Dermis blood vessel endothelial cell (primary cell): Measurements from ENCODE around the gene LSS. TPM values are rescaled to one million over a fixed set of nuclear protein-coding genes. Genes with fewer than 3 reads are reported as not detected.

Experiments used
- DNase-seq: peaks from one replicate; pipeline ENCODE4 v3.0.0; 2010
- total RNA-seq: library from RNA; depleted of rRNA; stranded (reverse); fragments of >200 nt; gene quantifications from 2 replicates; pipeline ENCODE4 v1.2.3, GENCODE V29; 2014

LSS gene
- total RNA-seq, 1 donor from 2014 or later: 85.3 TPM

DNA sequence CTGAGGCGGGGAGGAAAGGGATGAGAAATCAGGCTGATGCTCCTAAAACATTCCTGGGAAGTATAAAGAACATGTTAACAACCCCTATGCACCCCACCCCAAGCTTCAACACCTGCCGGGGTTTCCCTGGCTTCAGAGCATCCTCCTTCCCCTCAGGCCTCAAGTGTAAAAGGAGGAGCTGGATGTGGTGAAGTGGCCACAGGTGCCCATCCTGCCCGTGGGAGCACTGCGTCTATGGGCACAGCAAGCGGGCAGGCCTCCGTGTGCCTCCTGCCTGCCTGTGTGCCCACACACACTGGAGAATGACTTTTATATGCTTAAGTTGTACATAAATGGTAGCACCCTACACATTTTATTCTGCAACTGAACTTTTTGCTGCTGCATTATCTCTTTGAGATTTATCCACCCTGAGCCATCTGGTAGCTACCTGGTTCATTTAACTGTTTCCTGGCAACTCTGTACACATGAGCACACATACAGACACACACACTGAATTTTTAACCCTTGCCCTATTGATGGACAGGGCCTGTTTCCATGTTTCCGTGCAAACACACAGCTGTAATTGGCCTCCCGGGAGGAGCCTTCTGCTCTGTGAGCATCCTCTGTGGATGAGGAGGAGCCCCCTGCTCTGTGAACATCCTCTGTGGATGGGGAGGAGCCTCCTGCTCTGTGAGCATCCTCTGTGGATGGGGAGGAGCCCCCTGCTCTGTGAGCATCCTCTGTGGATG lies 59.8 kb downstream of the LSS start:
- no peak for DNase-seq

DNA sequence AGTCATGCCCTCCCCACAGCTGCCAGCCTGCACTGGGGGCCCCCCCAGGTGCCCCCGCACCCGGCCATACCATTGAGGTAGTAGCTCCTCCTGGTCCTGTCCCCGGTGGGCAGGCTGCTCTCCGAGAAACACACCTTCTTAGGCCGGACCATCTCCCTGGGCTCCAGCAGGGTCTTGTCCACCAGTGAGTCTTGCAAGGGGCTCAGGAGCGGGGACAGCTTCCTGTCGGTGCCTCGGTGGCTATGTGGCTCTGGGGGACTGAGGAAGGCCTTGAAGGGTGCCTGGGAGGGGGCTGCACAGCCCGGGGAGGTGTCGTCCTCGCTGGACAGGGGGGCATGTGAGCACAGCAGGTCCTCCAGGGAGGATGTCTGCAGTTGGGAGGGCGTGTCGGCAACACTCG lies 60.3 kb downstream of the LSS start:
- DNase-seq: no peak

DNA sequence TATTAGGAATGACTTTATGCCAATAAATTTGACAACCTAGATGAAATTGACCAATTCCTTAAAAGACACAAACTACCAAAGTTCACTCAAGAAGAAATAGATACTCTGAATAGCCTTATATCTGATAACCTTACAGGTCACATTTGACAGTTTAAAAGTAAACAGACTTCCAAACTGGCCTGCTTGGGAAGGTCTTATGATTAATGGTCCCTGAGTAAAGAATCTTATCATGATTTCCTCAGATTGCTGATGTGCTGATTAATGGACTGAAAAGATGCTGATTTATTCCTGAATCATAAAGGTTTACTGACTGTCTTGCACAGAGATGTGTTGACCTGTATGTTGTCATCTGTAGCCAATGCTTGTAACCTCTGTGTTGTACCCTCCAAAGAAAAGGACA lies 63.5 kb downstream of the LSS start:
- DNase-seq: no peak

DNA sequence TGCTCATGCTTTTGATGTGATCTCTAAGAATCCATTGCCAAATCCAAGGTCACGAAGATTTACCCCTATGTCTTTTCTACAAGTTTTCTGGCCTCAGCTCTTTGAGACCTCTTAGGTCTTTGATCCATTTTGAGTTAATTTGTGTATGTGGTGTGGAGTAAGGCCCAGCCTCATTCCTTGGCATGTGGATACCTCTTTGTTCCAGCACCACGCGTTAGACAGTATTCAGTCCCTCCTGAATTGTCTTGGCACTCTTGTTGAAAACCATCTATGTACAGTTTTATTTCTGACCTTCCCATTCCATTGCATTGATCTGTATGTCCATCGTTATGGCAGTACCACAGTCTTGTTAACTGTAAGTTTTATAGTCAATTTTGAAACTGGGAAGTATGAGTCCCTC lies 65.2 kb downstream of the LSS start:
- no peak for DNase-seq

DNA sequence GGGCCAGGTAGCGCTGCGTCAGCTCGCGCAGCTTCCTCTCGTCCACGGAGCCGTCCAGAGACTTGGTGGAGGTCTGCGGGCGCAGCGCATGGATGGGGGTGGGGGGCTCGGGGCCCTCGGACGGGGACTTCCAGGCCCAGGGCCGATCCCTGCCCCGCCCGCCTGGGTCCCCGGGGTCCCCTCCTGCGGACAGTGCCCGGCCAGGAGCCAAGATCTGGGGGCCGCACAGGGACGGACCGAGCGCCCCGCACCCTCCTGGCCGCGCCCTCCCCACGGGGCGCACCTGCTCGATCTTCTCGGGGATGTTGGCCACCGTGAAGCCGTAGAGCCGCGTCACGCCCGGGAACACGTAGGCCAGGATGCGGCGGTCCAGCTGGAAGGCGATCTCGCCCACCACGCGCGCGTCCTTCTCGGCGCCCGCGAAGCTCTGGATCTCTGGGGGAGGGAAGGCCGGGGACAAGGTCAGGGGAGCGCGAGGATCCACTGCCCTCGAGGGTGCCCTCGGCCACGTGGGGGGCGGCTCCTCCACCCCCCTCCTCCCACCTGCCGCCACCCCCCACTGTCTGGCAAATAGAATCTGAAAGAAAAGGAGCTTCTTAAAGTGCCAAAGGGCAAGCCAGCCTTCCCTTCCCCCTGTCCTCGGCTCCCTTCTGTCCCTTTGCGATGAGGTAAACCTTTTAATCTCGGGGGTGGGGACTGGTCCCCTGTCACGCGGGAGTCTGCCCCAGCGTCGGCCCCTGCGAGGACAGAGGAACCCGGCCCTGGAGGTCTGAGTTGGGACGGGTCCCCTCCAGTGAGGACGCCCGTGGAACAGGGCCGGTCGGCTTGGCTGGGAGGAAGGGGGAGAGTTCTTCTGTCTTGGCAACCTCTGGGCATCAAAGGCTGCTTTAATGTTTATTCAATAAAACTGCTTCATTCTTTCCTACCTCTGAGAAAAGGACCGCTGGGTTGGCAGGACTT lies 66.7 kb downstream of the LSS start:
- no peak for DNase-seq

DNA sequence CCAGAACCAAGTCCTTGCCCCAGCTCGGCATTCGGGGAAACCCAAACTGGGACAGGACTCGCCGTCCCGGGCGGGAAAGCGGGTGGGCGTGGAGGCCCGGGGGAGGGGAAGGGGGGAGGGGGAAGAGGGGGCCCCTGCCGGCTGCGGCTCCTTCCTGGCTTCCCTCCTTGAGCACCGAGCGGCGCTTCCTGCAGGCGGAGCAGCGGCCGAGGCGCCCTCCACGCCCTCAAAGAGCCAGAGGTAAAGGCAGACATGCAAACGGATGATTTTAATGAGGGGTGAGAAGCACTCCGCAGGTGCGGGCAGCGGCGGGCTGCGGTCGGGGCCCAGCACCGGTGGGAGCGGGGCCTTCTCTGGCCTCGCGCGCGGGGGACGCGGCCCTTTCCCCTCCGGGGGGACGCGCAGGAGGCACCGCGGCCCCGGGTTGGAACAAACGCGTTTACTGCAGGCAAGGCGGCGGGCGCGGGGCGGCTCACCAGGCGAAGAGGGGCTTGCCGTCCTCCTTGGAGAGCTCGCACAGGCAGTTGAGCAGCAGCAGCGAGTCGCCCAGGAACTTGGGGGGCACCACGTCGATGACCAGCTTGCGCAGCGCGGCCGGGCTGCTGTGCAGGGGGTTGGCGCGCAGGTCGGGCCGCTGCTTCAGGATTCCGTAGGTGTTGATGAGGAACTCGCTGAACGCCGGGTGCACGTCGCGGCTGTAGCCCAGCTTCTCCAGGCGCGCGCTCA lies 67.5 kb downstream of the LSS start:
- DNase-seq: no peak

DNA sequence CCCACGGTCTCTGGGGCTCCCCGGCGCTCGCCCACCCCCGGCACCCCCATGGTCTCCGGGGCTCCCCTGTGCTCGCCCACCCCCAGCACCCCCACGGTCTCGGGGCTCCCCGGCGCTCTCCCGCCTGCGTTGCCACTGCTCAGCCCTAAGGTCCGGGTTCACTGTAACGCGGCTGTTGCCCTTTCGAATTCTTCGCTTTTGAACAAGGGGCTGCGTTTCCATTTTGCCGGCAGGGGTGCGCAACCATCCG lies 68.0 kb downstream of the LSS start:
- no peak for DNase-seq

DNA sequence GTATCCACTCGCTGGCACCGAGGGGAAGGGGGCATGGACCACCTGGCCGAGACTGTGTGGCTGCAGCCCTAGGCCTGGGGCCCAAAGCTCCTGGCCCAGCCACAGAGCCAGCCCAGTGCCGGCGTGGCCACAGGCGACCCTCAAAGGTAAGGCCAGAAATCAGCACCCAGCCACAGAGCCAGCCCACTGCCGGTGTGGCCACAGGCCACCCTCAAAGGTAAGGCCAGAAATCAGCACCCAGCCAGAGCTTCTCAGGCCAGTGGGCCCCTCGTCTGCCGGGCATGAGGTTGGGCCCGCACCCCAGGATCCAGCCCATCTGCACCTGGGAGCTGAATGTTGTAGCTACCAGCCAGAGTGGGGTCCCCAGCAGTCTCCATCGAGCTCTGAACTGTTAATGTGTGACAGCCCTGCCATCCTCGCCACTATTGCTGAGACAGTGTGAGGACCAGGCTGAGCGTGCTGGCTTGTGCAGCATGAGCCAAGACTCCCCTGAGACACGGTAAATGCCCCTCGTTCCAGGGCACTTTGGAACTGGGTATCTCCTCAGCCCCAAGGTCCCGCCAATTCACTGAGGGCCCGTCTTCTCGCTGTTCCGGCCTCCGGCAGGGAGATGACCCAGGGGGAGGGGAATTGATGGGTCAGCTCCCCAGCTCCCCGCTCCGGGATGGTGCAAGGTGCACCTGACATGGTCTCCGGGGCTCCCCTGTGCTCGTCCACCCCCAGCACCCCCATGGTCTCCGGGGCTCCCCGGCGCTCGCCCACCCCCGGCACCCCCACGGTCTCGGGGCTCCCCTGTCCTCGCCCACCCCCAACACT lies 68.5 kb downstream of the LSS start:
- no peak for DNase-seq

DNA sequence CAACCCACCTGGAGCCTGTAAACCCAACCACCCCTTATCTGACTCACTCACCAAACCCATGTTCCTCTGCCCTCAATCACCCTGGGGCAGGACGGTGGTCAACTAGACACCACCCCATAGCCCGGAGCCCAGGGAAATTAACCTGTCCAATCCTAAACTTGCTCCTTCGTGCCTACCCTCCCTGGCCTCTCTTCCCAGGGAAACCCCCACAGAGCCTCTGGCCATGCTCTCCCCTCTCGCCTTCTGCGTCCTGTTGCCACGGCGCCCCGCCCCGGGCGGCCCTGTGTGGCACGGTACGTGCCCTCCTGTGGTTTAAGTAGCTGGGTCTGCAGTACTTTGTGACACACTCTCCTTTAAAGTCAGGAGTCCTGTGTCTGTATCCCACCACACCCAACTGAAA lies 69.2 kb downstream of the LSS start:
- DNase-seq: no peak

DNA sequence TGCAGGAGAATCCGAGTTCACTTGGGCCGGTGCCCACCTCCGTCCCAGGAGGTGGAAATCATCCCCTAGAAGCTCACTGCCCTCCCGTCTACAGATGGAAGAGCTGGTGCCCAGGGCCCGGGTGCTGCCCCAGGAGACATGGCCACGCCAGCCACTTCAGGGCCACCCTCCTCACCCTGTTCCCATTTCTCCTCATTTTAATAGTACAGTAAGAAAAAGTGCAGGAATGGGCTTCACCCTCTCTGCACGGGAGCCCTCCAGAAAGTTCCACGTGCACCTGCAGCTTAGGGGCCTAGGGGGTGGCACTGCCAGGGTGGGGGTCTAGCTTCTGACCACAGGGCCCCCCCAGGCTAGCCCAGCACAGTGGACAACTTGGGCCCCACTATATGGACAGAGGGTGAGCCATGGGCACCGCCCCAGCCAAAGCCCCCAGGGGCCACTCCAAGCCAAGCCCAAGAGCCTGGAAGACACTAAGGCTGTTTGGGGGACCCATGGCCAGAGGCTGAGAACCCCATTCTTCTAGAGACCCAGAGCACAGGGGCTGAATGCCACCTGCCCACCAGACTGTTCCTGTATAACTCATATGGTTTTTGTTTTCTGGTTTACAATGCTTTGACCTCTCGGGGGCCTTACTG lies 69.8 kb downstream of the LSS start:
- DNase-seq: no peak

DNA sequence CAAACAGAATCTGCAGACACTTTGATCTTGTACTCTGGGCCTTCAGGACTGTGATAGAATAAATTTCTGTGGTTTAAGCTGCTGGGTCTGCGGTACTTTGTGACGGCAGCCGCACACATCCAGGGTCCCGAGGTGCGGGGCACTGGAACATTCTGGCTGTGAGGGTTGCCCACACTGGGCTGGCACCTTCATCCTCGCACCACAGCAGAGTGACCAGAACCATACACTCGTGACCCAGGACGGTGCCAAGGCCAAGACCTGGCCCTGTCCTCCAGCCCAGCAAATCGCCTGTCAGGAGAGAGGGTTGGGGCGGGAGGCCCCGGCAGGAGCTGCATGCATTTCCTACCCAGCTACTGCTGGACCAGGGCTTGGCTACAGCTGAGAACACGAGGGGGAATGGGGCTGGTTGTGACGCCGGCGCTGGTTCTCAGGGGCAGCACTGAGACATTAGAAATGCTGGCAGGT lies 70.6 kb downstream of the LSS start:
- no peak for DNase-seq

DNA sequence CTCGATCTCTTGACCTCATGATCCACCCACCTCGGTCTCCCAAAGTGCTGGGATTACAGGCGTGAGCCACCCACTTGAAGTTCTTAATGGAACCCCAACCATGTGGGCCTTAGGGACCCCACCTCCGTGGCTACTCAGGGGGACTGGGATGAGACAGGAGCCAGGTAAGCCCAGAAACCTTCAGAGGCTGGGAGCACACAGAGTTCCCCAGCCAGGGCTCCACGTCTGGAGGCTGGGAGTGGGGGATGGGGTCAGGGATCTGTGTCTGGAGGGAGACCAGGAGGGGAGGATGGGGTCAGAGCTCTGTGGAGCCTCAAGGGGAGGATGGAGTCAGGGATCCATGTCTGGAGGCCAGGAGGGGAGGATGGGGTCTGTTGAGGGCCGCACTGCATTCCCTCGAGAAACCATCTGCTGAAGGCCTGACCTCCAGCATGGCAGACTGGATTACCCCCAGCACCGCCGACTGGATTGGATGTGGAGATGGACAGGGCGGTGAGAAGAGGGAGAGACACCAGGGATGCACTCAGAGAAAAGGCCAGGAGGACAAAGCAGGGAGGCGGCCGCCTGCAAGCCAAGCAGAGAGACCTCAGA lies 71.1 kb downstream of the LSS start:
- DNase-seq: no peak

DNA sequence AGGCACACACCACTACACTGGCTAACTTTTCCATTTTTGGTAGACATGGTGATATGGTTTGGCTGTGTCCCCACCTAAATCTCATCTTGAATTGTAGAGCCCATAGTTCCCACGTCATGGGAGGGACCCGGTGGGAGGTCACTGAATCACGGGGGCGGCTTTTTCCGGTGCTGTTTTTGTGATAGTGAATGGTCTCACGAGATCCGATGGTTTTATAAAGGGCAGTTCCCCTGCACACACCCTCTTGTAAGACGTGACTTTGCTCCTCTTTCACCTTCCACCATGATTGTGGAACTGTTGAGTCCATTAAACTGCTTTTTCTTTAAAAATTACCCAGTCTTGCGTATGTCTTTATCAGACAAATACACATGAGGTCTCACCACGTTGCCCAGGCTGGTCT lies 71.9 kb downstream of the LSS start:
- DNase-seq: no peak

DNA sequence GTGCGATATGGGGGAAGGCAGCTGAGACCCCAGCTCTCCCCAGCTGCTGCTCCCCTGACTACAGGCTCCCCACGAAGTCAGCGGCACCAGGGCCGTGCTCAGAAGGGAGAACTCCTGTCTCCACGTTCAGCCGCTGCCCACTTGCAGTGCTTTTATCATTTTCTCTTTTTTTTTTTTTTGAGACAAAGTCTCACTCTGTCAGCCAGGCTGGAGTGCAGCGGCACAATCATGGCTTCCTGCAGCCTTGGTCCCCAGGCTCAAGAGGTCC lies 72.3 kb downstream of the LSS start:
- DNase-seq: no peak

DNA sequence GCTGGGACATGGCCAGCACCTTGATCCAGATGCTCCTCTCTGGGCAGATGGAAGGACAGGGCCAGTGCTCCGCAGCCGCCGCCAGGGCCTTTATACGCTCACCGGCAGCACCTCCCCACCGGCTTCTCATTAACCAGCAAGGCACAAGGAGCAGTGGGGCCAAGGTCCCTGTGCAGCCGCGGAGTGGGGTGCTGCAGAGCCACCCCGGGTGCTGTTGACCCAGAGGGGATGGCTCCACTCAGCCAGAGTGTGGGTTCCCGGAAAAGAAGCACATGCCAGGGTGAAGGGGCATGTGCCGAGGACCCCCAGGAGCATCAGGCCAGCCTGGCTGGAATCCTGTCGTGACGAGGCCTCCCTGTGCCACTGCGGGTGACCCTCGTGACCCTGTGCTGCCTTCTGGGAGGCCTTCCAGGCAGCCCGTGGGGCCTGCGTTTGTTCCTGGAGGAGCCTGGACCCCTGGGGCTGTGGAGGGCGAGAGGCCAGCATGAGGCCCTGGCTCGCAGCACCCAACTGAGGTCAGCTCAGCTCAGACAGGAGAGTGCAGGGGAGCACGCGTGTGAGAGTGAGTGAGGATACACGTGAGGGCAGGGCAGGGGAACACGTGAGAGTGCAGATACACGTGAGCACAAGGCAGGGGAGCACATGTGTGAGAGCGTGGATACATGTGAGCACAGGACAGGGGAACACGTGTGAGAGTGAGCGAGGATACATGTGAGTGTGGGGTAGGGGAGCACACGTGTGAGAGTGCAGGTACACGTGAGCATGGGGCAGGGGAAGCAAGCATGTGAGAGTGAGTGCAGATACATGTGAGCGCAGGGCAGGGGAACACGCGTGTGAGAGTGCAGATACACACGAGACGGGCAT lies 72.8 kb downstream of the LSS start, which contains the start of gene FTCD:
Gene FTCD, minus strand, starts transcription at position 66 of the 864 bp plus-strand sequence. Its CDS starts 56 bp downstream, at position 10.
- no peak for DNase-seq

DNA sequence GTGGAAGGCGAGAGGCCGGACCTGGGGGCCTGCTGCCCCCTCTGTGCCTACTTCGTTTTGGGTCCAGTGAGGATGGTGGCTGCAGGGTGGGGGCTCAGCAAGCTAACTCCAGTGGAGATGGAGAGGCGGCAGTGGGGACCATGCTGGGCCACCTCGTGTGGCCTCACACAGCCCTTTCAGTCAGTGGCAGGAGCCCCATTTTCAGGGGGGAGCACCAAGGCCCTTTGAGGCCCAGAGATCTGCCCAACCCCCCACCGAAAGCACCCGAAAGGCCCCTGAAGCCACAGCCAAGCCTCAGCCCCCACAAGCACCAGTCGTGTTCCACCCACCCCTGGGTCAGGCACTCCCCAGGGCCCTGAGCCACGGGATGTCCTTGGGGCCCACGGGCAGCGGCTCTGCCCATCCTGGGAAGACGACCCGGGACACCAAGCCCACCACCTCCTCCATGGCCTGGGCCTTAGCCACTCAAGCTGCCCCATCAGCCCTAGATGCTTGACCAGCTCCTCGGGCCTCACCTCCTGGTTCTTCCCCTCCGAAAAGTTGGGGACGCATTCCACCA lies 73.5 kb downstream of the LSS start:
- DNase-seq: no peak

DNA sequence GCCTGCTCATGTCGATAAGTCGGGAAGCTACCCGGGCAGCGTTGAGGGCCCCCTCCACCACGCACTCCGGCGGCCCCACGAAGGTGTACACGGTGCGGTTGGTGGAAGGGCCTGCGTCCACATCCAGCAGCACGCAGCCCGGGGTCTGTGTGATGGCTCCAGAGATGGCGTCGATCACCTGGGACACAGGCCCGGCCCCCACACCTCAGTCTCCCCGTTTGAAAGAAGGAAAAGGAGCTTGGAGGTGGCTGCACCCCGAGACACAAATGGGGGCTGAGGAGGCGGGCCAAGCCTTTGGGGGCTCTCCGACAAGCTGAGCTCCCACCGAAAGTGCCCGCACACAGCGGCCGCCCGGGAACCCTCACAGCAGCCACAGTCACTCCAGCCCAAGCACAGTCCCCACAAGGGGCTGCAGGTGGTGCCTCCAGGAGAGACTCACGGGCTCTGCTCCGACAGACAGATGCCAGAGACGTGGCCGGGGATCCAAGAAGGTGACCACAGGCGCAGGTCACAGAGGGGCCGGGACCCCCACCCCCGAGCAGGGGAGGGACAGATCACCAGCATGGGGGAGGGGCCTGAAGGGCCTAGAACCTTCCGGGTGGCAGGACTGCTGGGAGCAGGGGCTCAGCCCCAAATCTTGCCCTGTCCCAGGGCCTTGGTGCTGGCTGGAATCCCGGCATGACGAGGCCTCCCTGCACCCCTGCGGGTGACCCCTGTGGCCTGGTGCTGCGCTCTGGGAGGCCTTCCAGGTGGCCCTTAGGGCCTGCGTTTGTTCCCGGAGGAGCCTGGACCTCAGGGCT lies 74.2 kb downstream of the LSS start:
- DNase-seq: no peak

DNA sequence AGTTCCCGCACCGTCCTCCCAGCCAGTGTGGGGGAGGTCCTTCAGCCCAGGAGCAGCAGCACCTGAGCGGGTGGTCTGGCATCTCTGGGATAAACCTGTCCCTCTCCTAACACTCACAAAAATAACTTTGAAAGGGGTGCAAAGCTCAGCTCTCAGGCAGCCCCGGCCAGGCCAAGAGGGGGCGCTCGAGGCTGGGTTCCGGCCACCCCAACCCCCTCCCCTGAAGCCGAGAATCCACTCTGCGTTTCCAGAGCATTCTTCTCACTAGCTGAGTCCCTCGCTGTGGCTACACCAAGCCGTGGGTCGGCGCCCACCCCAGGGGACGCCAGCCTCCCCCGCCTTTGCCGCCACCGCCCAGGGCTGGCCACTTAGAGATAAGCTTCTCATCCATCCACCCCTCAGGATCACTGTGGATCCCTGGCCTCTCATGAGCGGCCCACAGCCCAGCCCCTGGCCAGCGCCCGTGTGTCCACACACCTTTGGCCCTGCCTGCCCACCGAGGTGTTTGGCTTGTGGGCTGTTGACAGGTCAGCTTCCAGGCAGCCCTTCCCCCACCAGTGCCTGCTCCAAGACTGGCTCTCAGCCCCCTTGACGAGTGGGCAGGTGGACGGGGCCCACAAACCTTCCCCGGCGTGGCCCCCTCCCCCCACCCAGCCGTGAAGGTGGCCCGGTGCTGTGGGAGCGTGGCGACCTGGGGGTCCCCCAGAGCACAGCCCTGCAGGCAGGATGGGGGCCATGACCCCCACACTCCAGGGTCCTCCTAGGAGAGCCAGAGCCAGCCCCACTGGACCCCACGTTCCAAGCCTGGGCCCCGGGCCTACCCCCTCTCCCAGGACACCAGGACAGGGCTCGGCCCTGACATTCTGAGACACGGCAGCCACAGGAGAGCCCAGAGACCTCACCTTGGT lies 75.1 kb downstream of the LSS start:
- peak; percentile 74 for DNase-seq

DNA sequence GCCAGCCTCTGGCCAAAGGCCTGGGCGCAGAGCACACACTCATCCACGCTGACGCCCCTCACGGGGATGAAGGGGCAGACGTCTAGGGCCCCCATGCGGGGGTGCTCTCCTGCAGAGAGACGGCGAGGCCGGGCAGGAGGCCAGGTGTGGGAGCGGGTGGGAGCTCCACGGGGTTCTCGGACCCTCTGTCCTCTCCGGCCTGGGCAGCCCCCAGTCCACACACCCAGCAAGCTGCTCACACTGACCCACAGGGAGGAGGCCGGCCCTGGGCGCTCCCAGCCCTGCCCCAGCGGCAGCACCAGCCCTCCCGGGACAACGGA lies 75.7 kb downstream of the LSS start:
- DNase-seq: no peak
